HG02970 (cell line): ENCODE results near the gene HLA-DPB1.
"Not testable (repeated sequence)": the region's sequence is repeated elsewhere in the genome, so short reads cannot be mapped to it uniquely, and the experiment has no call there.

Experiments
- ATAC-seq: cut with Tn5 transposase; IDR thresholded peaks from one replicate; pipeline ENCODE4 v1.9.1; 2021; ENCODE audit warnings: mild to moderate bottlenecking, moderate library complexity, moderate number of reproducible peaks; ENCODE audit not compliant: unreplicated experiment, low FRiP score

HLA-DPB1 gene

DNA sequence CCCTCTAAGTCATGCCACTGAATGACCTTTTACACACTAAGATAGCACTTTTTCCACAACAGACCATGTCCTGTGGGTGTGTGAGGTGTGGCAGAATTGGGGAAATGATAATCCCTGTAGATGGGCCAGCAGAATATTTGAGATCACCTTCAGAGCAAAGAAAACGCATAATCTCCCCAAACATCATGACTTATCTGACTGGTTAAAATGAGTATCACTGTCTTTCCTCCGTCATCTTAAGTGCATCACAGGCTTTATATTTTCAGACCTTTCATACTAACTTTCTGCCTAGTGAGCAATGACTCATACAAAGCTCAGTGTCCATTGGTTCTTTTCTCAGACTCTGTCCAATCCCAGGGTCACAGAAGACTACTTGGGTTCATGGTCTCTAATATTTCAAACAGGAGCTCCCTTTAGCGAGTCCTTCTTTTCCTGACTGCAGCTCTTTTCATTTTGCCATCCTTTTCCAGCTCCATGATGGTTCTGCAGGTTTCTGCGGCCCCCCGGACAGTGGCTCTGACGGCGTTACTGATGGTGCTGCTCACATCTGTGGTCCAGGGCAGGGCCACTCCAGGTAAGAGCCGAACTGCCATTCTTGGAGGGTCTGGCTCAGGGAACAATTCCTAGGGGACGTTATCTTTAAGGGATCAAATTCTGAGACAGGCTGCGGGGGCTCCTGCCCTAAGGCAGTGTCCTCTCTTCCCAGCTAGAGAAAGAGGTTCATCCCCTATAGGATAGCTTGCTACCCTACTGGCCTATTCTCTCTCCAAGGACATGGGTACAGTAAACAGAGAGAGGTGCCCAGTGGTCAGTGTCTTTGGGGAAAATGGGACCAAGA lies at the start of gene HLA-DPB1:
TSS of gene HLA-DPB1 (plus strand) at position 423 of the 838 bp plus-strand sequence. CDS start at position 475, 52 bp downstream.
- peak; percentile 55 for ATAC-seq

GRCh38 chr6:33028220-33028849 lies 47.5 kb upstream of the HLA-DPB1 start:
- ATAC-seq = no peak

DNA sequence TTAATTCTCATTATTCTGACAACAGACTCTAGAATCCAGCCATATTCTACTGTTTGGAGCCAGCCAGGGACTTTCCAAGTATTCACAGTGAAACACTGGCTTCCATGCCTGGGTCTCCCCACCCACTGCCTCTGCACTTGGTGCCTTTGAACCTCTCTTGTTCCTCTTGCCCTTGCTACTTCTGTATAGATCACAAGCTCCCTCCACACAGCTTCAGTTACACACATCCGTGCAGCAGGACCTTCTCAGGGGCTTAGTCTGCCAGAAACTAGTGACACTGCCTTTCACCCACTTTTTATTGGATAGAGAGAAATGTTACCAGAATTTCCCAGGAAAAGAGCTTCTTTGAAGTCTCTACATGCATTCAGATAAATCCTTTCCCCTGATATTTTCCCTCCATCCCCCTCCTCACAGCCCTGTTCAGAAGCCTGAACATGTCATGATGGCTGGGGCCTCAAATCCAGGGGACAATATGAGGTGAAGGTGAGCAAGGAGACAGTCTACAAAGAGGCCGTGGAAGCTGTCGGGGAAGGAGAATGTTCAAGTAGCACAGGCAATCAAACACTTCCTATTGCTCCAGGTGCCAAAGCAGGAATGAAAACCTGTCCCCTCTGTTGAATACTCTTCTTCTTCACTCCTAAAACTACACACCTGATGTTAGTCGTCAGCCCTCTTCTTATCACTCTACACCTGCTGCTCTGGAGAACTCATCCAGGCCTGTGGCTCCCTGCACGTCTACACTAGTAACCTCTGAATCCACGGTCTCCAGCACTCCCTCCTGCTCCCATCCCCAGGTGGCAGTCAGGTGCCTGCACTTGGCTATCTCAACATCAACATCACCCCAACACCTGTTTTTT lies 46.2 kb upstream of the HLA-DPB1 start:
- peak; percentile 51 for ATAC-seq

DNA sequence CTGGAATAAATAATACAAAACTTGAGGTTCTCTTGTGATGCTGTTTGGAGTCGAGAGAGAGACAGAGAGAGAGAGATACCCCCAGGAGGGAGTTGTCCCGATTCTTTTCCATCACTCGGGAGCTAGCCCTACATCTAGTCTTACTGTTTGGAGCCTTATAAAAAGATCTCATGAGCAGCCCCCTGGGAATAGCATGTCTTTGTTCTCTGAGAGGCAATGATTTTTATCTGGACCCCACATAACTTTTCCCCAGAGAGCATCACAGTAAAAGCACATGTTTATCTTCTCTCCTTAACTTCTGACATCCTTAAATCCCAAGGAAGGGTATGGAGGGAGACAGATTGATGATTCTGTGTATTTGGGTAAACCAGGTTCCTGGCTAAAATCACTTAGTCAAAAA lies 45.5 kb upstream of the HLA-DPB1 start:
- ATAC-seq = no peak

DNA sequence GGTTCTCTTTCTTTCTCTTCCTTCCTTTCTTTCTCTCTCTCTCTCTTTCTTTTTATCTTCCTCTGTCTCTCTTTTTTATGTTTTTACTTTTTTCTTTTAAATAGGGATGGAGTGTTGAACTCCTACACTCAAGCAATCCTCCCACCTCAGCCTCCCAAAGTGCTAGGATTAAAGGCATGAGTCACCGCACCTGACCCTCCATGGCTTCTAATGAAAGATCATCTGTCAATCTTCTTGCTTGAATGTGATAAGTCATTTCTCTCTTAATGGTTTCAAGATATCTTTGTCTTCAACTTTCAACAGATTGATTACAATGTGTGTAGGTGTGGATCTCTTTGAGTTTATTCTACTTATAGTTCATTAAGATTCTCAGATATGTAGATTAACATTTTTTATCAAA lies 41.2 kb upstream of the HLA-DPB1 start:
- no peak for ATAC-seq

DNA sequence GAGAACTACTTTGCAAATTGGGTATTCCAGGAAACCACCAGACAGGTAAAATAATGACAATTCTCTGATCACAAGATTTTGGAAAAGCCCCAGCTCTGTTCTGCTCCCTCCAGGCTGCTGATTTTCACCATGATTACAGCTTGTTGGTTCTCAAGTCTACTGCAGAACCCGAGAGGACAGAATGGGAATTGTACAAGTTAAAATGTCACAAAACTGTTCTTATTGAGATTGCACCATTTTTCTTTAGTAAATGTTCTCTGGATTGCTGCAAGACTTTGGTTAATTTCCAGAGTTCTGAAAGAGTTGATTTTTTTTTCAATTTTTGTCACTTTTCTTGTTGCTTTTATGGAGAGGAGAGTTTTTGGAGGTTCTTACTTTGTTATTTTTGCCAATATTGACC lies 39.3 kb upstream of the HLA-DPB1 start:
- ATAC-seq = no peak

DNA sequence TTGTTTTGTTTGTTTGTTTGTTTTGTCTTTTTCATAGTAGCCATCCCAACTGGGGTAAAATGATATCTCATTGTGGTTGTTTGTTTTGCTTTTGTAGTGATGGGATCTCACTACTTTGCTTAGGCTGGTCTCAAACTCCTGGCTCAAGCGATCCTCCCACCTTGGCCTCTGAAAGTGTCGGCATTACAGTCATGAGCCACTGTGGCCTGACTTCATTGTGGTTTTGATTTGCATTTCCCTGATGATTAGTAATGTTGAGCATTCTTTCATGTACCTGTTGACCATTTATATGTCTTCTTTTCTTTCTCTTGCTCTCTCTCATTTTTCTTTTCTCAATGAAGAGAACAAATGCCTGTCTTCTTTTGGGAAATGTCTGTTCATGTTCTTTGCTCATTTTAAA lies 35.6 kb upstream of the HLA-DPB1 start:
- no peak for ATAC-seq

- ATAC-seq = no peak
Observed at GRCh38 chr6:33049323-33050013, 26.3 kb upstream of the HLA-DPB1 start.

- no peak for ATAC-seq
Observed at GRCh38 chr6:33050014-33050810, 25.6 kb upstream of the HLA-DPB1 start.

DNA sequence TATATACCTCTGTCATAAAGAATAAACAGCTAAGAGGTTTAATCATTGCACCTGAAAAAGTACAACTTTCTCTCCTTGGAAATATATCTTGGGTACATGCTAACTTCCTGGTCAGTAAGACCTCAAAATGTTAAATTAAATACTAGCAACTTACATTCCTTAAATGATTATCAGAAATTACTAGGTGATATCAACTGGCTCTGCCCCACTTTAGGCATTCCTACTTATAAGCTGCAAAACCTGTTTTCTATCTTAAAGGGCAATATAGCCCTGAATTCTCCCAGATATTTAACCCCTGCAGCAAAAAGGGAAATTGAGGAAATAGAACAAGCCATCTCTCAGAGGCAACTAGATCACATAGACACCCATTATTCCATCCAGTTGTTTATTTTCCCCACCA lies 23.2 kb upstream of the HLA-DPB1 start:
- ATAC-seq = no peak

DNA sequence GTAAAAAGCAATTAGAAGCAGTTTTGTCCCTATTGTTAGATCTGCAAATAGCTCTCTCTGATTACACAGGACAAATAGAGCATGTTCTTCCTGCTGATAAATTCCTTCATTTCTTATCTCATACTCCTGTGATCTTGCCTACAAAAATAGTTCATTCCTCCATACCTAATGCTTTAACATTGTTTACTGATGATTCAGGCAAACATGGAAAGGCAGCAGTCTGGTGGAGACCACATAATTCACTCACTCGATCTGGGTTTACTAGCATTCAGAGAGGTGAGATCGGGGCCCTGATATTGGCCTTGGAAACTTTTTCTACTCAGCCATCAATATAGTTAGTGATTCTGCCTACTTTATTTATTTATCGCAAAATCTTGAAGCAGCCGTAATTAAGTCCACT lies 22.6 kb upstream of the HLA-DPB1 start:
- no peak for ATAC-seq

DNA sequence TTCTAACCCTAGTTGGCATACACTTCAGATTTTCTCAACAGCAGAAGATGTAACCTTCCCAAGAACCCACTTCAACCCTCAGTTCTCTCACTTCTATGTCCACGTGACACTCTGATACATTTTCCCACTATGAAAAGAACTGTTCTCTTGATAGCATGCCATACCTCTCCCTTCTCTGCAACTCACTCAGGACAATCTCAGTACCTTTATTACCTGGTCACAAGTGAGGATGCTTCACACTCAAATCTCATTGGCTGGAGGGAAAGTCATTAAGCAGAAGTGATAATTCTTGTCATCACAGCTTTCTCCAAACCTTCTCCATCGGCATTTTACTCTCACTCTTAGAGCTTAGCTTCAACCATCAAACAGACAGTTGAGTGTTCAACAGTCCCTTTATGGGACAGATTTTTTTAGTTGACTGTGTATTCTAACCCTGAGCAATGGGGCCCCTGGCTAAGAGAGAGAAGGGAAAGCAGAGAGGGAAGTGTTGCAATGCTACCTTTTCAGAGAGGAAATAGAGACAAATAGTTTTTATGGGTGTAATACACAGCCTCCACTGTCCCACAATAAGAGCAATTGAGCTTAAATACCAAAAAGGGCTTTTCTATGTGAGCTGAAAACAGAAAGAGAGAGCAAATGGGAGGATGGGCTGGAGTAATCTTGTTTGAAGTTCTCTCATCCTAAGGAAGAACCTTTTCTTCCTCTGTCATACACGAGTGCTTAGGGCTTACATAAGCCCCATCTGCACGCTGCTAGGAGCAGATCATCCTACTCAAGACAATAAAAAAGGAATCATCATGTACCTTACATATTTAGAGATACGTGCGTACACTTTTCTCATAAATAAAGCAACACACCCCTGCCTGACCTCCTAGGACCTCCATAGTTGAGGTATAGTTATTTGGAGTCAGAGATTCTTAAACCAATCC lies 18.3 kb upstream of the HLA-DPB1 start:
- no peak for ATAC-seq

- no peak for ATAC-seq
Observed at GRCh38 chr6:33061987-33062386, 13.8 kb upstream of the HLA-DPB1 start.

DNA sequence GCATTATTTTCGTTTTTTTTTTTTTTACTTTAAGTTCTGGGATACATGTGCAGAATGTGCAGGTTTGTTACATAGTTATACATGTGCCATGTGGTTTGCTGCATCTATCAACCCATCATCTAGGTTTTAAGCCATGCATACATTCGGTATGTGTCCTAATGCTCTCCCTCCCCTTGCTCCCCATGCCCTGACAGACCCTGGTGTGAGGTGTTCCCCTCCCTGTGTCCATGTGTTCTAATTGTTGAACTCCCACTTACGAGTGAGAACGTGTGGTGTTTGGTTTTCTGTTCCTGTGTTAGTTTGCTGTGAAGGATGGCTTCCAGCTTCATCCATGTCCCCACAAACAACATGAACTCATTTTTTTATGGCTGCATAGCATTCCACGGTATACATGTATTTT lies 12.4 kb upstream of the HLA-DPB1 start:
- ATAC-seq = not testable (repeated sequence)

DNA sequence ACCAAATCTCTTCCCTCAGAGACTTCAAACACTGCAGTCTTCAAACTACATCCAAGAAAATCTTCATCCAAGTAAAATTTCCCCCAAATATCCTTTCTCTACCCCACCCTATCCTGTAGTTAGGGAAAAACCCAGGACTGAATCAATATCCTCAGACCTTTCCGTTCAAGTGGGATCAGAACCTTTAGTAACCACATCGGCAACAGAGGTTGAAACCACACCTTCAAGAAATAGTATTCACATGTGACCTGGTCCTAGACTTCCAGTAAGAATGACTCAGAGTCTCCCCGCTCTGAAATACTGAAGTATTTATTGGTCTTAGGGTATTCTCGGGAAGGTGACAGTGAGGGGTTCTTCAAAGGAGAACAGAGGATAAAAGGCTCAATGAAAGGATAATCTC lies 11.1 kb upstream of the HLA-DPB1 start:
- no peak for ATAC-seq

- no peak for ATAC-seq
Observed at GRCh38 chr6:33065312-33065711, 10.5 kb upstream of the HLA-DPB1 start.

DNA sequence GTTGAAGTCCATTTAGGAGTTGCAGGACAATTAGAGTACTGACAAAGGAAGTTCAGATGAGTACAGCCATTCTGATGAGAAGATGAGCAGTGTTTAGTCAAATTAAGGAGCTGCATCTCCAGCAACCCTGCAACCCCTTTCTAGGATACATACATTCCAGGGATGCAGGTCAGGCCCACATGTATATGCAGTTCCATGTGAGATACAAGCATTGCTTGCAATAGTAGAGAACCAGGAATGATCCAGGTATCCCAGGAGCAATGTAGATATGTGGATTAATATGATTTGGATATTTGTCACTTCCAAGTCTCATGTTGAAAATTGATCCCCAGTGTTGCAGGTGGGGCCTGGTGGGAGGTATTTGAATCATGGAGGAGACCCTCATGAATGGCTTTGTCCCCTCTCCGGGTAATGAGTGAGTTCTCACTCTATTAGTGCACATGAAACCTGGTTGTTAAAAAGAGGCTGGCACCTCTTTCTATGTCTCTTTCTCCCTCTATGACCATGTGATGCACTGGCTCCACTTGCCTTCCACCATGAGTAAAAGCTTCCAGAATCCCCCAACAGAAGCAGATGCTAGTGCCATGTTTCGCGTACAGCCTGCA lies 8.8 kb upstream of the HLA-DPB1 start:
- no peak for ATAC-seq

- ATAC-seq = no peak
Observed at GRCh38 chr6:33069021-33069738, 6.6 kb upstream of the HLA-DPB1 start.
